ENCODE results near the gene EP300.
"Not testable (repeated sequence)": the region's sequence is repeated elsewhere in the genome, so short reads cannot be mapped to it uniquely, and the experiment has no call there.

The EP300 gene

DNA sequence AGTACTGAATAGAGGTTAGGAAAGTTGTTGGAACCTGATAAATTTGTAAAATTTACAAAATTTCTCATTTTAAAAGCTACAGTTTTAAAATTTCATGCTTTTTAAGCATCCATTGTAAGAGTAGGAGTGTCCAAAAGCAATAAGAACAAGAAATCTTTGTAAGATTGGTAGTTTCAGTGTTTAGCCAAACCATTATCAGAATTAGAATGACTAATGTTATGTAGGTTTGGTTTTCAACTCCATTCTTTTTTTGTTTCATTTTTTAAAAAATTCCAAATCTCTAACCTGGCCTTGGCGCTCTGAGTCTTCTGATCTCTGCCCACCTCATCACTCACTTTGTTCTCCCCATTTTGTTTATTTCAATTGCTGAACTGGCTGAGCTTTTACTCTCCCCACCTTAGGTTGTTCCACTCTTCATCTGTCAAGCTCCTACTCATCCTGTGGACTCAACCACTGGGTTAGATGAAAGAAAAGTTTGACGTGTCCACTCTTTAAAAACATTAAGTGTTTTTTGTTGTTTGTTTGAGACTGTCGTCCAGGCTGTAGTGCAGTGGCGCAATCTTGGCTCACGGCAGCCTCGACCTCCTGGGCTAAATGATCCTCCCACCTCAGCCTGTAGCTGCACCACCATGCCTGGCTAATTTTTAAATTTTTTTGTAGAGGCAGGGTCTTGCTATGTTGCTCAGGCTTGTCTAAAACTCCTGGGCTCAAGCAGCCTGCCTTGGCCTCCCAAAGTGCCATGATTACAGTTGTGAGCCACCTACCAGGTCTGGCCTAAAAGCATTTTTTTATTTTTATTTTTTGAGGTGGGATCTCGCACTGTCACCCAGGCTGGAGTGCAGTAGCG is 14.0 kb downstream of the EP300 start:
- ATAC-seq = no peak
- no peak for TF ChIP-seq ZFP3 (CRISPR knock-in tag; IDR thresholded peaks at IDR 0.05)
- no peak for TF ChIP-seq OSR1 (CRISPR knock-in tag; IDR thresholded peaks at IDR 0.05)
- no peak for TF ChIP-seq ZC3H10 (CRISPR knock-in tag; IDR thresholded peaks at IDR 0.05)
- TF ChIP-seq, protein P1, sequence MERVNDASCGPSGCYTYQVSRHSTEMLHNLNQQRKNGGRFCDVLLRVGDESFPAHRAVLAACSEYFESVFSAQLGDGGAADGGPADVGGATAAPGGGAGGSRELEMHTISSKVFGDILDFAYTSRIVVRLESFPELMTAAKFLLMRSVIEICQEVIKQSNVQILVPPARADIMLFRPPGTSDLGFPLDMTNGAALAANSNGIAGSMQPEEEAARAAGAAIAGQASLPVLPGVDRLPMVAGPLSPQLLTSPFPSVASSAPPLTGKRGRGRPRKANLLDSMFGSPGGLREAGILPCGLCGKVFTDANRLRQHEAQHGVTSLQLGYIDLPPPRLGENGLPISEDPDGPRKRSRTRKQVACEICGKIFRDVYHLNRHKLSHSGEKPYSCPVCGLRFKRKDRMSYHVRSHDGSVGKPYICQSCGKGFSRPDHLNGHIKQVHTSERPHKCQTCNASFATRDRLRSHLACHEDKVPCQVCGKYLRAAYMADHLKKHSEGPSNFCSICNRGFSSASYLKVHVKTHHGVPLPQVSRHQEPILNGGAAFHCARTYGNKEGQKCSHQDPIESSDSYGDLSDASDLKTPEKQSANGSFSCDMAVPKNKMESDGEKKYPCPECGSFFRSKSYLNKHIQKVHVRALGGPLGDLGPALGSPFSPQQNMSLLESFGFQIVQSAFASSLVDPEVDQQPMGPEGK (CRISPR knock-in tag; IDR thresholded peaks at IDR 0.05; ENCODE audit: borderline replicate concordance) = no peak
- no peak for TF ChIP-seq ZNF565 (CRISPR knock-in tag; conservative IDR thresholded peaks at IDR 0.05; ENCODE audit: low read depth)
- no peak for TF ChIP-seq ZFP30 (CRISPR knock-in tag; IDR thresholded peaks at IDR 0.05)
- TF ChIP-seq TCF4 (CRISPR knock-in tag; IDR thresholded peaks at IDR 0.05; ENCODE audit: borderline replicate concordance) = no peak

DNA sequence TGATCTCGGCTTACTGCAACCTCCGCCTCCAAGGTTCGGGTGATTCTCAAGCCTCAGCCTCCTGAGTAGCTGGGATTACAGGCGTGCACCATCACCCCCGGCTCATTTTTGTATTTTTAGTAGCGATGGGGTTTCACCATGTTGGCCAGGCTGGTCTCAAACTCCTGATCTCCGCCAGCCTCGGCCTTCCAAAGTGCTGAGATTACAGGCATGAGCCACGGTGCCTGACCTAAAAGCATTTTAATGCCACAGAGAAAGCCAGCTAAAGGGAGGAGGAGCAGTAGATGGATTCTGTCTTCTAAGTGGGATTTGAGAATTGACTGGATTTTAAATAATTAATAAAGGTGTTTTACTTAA is 14.6 kb downstream of the EP300 start:
- not testable (repeated sequence) for ATAC-seq

DNA sequence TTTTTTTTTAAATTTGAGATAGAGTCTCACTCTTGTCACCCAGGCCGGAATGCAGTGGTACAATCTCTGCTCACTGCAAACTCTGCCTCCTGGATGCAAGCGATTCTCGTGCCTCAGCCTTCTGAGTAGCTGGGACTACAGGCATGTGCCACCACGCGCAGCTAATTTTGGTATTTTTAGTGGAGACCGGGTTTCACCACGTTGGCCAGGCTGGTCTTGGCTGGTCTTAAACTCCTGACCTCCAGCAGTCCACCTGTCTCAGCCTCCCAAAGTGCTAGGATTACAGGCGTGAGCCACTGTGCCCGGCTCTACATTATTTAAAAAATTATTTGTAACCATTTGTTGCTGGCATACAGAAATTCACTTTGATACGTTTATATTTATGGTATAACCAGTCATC is 18.6 kb downstream of the EP300 start:
- no peak for ATAC-seq
- no peak for TF ChIP-seq ZFP3 (CRISPR knock-in tag; IDR thresholded peaks at IDR 0.05)
- no peak for TF ChIP-seq SNAI2 (CRISPR knock-in tag; IDR thresholded peaks at IDR 0.05)
- no peak for TF ChIP-seq ARNTL (CRISPR knock-in tag; IDR thresholded peaks at IDR 0.05; ENCODE audit: borderline replicate concordance, low read depth)
- TF ChIP-seq ZNF70 (CRISPR knock-in tag; IDR thresholded peaks at IDR 0.05) = no peak
- no peak for TF ChIP-seq TOX (CRISPR knock-in tag; IDR thresholded peaks at IDR 0.05; ENCODE audit: borderline replicate concordance)
- TF ChIP-seq, protein P2, sequence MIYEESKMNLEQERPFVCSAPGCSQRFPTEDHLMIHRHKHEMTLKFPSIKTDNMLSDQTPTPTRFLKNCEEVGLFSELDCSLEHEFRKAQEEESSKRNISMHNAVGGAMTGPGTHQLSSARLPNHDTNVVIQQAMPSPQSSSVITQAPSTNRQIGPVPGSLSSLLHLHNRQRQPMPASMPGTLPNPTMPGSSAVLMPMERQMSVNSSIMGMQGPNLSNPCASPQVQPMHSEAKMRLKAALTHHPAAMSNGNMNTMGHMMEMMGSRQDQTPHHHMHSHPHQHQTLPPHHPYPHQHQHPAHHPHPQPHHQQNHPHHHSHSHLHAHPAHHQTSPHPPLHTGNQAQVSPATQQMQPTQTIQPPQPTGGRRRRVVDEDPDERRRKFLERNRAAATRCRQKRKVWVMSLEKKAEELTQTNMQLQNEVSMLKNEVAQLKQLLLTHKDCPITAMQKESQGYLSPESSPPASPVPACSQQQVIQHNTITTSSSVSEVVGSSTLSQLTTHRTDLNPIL (CRISPR knock-in tag; IDR thresholded peaks at IDR 0.05; ENCODE audit: low read depth) = no peak
- no peak for TF ChIP-seq ZNF565 (CRISPR knock-in tag; conservative IDR thresholded peaks at IDR 0.05; ENCODE audit: low read depth)
- TF ChIP-seq, protein P1 (CRISPR knock-in tag; IDR thresholded peaks at IDR 0.05; ENCODE audit: borderline replicate concordance) = no peak
- no peak for TF ChIP-seq ESRRG (CRISPR knock-in tag; IDR thresholded peaks at IDR 0.05)
- no peak for TF ChIP-seq ZNF8 (CRISPR knock-in tag; IDR thresholded peaks at IDR 0.05)

DNA sequence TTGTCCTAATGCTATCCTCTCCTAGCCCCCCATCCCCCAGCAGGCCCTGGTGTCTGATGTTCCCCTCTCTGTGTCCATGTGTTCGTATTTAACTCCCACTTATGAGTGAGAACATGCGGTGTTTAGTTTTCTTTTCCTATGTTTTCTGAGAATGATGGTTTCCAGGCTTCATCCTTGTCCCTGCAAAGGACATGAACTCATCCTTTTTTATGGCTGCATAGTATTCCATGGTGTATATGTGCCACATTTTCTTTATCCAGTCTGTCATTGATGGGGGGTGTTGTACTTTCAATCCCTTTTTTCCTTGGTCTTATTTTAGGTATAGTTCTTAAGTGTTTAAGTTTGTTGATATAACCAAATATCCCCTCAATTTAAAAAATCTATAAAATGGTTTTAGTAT is 23.9 kb downstream of the EP300 start:
- no peak for ATAC-seq

More for the DNA sequence above, 23.9 kb downstream of the EP300 start:
- TF ChIP-seq ZNF8 (CRISPR knock-in tag; IDR thresholded peaks at IDR 0.05) (no peak), BACH2 (CRISPR knock-in tag; IDR thresholded peaks at IDR 0.05; ENCODE audit: borderline replicate concordance) (no peak), ZNF70 (CRISPR knock-in tag; IDR thresholded peaks at IDR 0.05) (no peak), ISL1 (CRISPR knock-in tag; IDR thresholded peaks at IDR 0.05) (no peak)
- TF ChIP-seq, protein P3, sequence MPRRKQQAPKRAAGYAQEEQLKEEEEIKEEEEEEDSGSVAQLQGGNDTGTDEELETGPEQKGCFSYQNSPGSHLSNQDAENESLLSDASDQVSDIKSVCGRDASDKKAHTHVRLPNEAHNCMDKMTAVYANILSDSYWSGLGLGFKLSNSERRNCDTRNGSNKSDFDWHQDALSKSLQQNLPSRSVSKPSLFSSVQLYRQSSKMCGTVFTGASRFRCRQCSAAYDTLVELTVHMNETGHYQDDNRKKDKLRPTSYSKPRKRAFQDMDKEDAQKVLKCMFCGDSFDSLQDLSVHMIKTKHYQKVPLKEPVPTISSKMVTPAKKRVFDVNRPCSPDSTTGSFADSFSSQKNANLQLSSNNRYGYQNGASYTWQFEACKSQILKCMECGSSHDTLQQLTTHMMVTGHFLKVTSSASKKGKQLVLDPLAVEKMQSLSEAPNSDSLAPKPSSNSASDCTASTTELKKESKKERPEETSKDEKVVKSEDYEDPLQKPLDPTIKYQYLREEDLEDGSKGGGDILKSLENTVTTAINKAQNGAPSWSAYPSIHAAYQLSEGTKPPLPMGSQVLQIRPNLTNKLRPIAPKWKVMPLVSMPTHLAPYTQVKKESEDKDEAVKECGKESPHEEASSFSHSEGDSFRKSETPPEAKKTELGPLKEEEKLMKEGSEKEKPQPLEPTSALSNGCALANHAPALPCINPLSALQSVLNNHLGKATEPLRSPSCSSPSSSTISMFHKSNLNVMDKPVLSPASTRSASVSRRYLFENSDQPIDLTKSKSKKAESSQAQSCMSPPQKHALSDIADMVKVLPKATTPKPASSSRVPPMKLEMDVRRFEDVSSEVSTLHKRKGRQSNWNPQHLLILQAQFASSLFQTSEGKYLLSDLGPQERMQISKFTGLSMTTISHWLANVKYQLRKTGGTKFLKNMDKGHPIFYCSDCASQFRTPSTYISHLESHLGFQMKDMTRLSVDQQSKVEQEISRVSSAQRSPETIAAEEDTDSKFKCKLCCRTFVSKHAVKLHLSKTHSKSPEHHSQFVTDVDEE (CRISPR knock-in tag; IDR thresholded peaks at IDR 0.05) = no peak
- TF ChIP-seq, protein P1 (CRISPR knock-in tag; IDR thresholded peaks at IDR 0.05; ENCODE audit: borderline replicate concordance) = no peak

Data from SK-N-SH treated with all-trans-retinoic acid at 6 μM for 48 hours (cell line).